ENCODE results near the gene SUN5.

GRCh38 chr20:32972181-32973076, 31.8 kb downstream of the SUN5 start:
- no peak for TF ChIP-seq POLR2A (IDR thresholded peaks at IDR 0.05; ENCODE audit: low read length)
- TF ChIP-seq GATA1 (IDR thresholded peaks at IDR 0.05; ENCODE audit: low read depth, low read length) = no peak

Data from erythroblast (primary cell).